Measurements from ENCODE around the gene ZFAND4.

GRCh38 chr10:45614869-45615268 lies 57.7 kb downstream of the ZFAND4 start:
- TF ChIP-seq CTCF (IDR thresholded peaks at IDR 0.05) (no peak), POLR2AphosphoS5 (IDR thresholded peaks at IDR 0.05; ENCODE audit: insufficient read depth in 1 of 2, low read depth in 1 of 2) (no peak)

All from vagina (tissue), 2 donors.